Measurements from ENCODE around the gene TNK2. TPM values are rescaled to one million over a fixed set of nuclear protein-coding genes. Genes with fewer than 3 reads are reported as not detected.
"Not testable (repeated sequence)": the region's sequence is repeated elsewhere in the genome, so short reads cannot be mapped to it uniquely, and the experiment has no call there.

Gene TNK2
- total RNA-seq, 6 experiments from 2014 or later = 12.6 to 52.5 (median 25.3) TPM

- intact Hi-C loops (cut with DNase I); H3K27ac ChIP-seq; ATAC-seq; H3K4me1 ChIP-seq; H3K27me3 ChIP-seq; H3K4me3 ChIP-seq; DNase-seq; H3K36me3 ChIP-seq; H3K9me3 ChIP-seq: not testable (repeated sequence)
- 95% methylated on average over 3 of the region's 4 CpGs for WGBS (ENCODE audit: insufficient coverage, low coverage, low lambda C conversion rate, missing lambda C conversion rate)
Measured at GRCh38 chr3:195950164-195950563, 41.8 kb upstream of the TNK2 start.

- ATAC-seq; H3K27ac ChIP-seq; intact Hi-C loops (cut with DNase I); H3K27me3 ChIP-seq; H3K4me1 ChIP-seq; H3K9me3 ChIP-seq; H3K36me3 ChIP-seq; DNase-seq; H3K4me3 ChIP-seq: not testable (repeated sequence)
- WGBS (ENCODE audit: insufficient coverage, low coverage, low lambda C conversion rate, missing lambda C conversion rate) = 50% methylated on average over 2 of the region's 20 CpGs
Measured at GRCh38 chr3:195946910-195947699, 38.8 kb upstream of the TNK2 start.

- H3K4me1 ChIP-seq; H3K27ac ChIP-seq; intact Hi-C loops (cut with DNase I); ATAC-seq; H3K9me3 ChIP-seq; H3K4me3 ChIP-seq; H3K27me3 ChIP-seq; H3K36me3 ChIP-seq: not testable (repeated sequence)
- WGBS (ENCODE audit: insufficient coverage, low coverage, low lambda C conversion rate, missing lambda C conversion rate) = 89% methylated on average over 9 of the region's 27 CpGs
- peak in 1 of 3 donors; percentile 31 for DNase-seq
Measured at GRCh38 chr3:195941265-195941815, 33.0 kb upstream of the TNK2 start.

GRCh38 chr3:195940806-195941205, 32.5 kb upstream of the TNK2 start:
- DNase-seq = peak in 1 of 3 donors; percentile 19

DNA sequence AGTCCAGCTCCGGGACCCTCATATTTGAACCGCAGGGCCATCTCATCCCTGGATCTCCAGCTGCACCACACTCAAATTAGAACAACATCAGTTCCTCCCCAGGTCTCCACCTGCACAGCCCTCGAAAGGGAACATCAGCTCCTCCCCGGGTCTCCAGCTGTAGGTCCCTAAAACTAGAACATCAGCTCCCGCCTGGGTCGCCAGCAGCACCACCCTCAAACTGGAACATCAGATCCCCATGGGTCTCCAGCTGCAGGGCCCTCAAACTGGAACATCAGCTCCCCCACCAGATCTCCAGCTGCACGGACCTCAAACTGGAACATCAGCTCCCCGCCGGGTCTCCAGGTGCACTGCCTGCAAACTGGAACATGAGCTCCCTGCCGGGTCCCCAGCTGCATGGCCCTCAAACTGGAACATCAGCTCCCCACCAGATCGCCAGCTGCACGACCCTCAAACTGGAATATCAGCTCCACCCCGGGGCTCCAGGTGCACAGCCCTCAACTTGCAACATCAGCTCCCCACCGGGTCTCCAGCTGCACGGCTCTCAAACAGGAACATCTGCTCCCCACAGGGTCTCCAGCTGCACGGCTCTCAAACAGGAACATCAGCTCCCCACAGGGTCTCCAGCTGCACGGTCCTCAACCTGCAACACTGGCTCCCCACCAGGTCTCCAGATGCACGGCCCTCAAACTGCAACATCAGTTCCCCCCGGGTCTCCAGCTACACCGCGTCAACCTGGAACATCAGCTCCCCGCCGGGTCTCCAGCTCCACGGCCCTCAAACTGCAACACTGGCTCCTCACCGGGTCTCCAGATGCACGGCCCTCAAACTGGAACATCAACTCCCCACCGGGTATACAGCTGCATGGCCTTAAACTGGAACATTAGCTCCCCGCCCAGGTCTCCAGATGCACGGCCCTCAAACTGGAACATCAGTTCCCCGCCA, 31.4 kb upstream of the TNK2 start:
- H3K4me1 ChIP-seq; H3K36me3 ChIP-seq; H3K9me3 ChIP-seq; ATAC-seq; H3K27ac ChIP-seq; H3K27me3 ChIP-seq; intact Hi-C loops (cut with DNase I); H3K4me3 ChIP-seq: not testable (repeated sequence)
- peak in 1 of 3 donors; percentile 39 for DNase-seq
- 88% methylated on average over 5 of the region's 30 CpGs for WGBS (ENCODE audit: insufficient coverage, low coverage, low lambda C conversion rate, missing lambda C conversion rate)

More at GRCh38 chr3:195940806-195941205, 32.5 kb upstream of the TNK2 start:
- H3K36me3 ChIP-seq; H3K4me3 ChIP-seq; H3K27me3 ChIP-seq; H3K4me1 ChIP-seq; ATAC-seq; intact Hi-C loops (cut with DNase I); H3K9me3 ChIP-seq; H3K27ac ChIP-seq: not testable (repeated sequence)
- WGBS (ENCODE audit: insufficient coverage, low coverage, low lambda C conversion rate, missing lambda C conversion rate) = 89% methylated on average over 9 of the region's 13 CpGs

DNA sequence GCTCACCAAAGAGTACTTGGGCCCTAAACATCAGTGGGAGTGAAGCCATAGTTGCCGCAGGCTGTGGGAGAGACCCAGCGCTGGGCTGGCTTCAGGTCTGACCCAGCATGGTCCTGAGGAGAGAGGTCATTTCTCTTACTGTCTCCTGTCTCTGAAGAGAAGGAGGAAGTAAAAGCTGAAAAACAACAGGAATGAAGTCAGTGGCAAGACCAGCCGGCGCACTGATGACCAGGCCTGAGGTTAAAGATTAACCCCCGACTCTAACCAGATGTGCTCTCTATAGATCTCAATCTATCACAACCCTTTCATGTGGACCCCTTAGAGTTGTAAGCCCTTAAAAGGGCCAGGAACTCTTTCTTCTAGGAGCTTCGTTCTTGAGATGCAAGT, 24.7 kb upstream of the TNK2 start:
- peak in 2 of 4 donors; percentile 13 to 74 for ATAC-seq
- DNase-seq = peak in 1 of 3 donors; percentile 15
- H3K27ac ChIP-seq; intact Hi-C loops (cut with DNase I); H3K27me3 ChIP-seq; H3K9me3 ChIP-seq; H3K36me3 ChIP-seq; H3K4me1 ChIP-seq; H3K4me3 ChIP-seq: not testable (repeated sequence)
- WGBS (ENCODE audit: insufficient coverage, low coverage, low lambda C conversion rate, missing lambda C conversion rate) = 67% methylated on average over 4 of the region's 6 CpGs

DNA sequence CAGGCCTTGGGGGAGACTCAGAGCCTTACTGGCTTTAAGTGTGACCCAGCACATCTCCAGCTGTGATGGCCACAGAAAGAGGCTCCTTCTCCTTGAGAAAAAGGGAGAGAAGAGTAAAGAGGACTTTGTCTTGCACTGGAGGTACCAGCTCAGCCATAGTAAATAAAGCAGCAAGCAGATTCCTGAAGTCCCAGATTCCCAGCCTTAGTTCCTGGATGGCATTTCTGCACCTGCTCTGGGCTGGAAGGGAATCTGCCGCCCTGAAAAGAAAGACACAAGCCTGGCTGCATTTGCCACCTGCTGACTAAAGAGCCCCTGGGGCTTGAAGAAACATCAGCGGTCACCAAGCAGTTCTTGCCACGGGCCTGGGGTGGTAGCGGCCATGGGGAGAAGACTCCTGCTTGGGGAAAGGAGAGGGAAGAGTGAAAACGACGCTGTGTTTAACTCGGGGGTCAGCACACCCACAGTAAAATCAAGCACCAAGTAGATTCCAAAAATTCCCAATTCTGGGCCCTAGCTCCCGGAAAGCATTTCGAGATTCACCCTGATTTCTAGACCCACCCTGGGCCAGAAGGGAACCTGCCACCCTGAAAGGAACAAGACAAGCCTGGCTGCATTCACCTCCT, 24.2 kb upstream of the TNK2 start:
- DNase-seq (peak in 1 of 3 donors; percentile 33), ATAC-seq (no peak)
- Histone ChIP-seq H3K4me3 (no peak overlapping the region), H3K36me3 (no peaks in the 10 kb centered on the region), H3K27me3 (no peaks in the 10 kb centered on the region), H3K9me3 (no peaks in the 10 kb centered on the region), H3K27ac (no peak overlapping the region), H3K4me1 (no peaks in the 10 kb centered on the region)
- TF ChIP-seq CTCF (IDR thresholded peaks at IDR 0.05) (no peak), POLR2A (IDR thresholded peaks at IDR 0.05) (no peak)
- intact Hi-C loops (cut with DNase I) = no loop called here
- WGBS (ENCODE audit: insufficient coverage, low coverage, low lambda C conversion rate, missing lambda C conversion rate) = 100% methylated on average over 2 of the region's 9 CpGs
